Measurements from ENCODE around the gene BIRC7. TPM values are rescaled to one million over a fixed set of nuclear protein-coding genes. Genes with fewer than 3 reads are reported as not detected.

The BIRC7 gene
- total RNA-seq, 1 donor from 2014 or later: not detected

GRCh38 chr20:63198606-63199005 is 37.1 kb upstream of the BIRC7 start:
- peaks cover 5% of the 10 kb centered on the region for H3K36me3 Mint-ChIP-seq (ENCODE audit: unreplicated experiment)
- H3K4me1 Mint-ChIP-seq (ENCODE audit: low read depth, unreplicated experiment): no peaks in the 10 kb centered on the region
- H3K4me3 Mint-ChIP-seq (ENCODE audit: unreplicated experiment): no peak overlapping the region
- TF ChIP-seq CTCF (IDR thresholded peaks at IDR 0.05; ENCODE audit: partially characterized antibody, unreplicated experiment): no peak
- peaks cover 4% of the 10 kb centered on the region for H3K27me3 Mint-ChIP-seq (ENCODE audit: unreplicated experiment)
- H3K27ac Mint-ChIP-seq (ENCODE audit: unreplicated experiment): no peak overlapping the region
- no peaks in the 10 kb centered on the region for H3K9me3 Mint-ChIP-seq (ENCODE audit: unreplicated experiment)
- no peak for DNase-seq

GRCh38 chr20:63202021-63202420 is 33.7 kb upstream of the BIRC7 start:
- Mint-ChIP-seq H3K9me3 (ENCODE audit: unreplicated experiment) (peaks cover 3% of the 10 kb centered on the region), H3K27ac (ENCODE audit: unreplicated experiment) (no peak overlapping the region), H3K36me3 (ENCODE audit: unreplicated experiment) (no peaks in the 10 kb centered on the region), H3K4me3 (ENCODE audit: unreplicated experiment) (no peak overlapping the region), H3K27me3 (ENCODE audit: unreplicated experiment) (peaks cover 4% of the 10 kb centered on the region), H3K4me1 (ENCODE audit: low read depth, unreplicated experiment) (peaks cover 10% of the 10 kb centered on the region)
- no peak for TF ChIP-seq CTCF (IDR thresholded peaks at IDR 0.05; ENCODE audit: partially characterized antibody, unreplicated experiment)
- DNase-seq: no peak

- no peak for TF ChIP-seq CTCF (IDR thresholded peaks at IDR 0.05; ENCODE audit: partially characterized antibody, unreplicated experiment)
- Mint-ChIP-seq H3K27me3 (ENCODE audit: unreplicated experiment) (peaks cover 4% of the 10 kb centered on the region), H3K27ac (ENCODE audit: unreplicated experiment) (no peak overlapping the region), H3K4me1 (ENCODE audit: low read depth, unreplicated experiment) (peaks cover 10% of the 10 kb centered on the region), H3K36me3 (ENCODE audit: unreplicated experiment) (no peaks in the 10 kb centered on the region), H3K4me3 (ENCODE audit: unreplicated experiment) (no peak overlapping the region), H3K9me3 (ENCODE audit: unreplicated experiment) (peaks cover 4% of the 10 kb centered on the region)
- no peak for DNase-seq
These were observed 32.7 kb upstream of the BIRC7 start for GRCh38 chr20:63202811-63203526.

- no peak overlapping the region for H3K4me3 Mint-ChIP-seq (ENCODE audit: unreplicated experiment)
- peaks cover 10% of the 10 kb centered on the region for H3K4me1 Mint-ChIP-seq (ENCODE audit: low read depth, unreplicated experiment)
- peaks cover 4% of the 10 kb centered on the region for H3K9me3 Mint-ChIP-seq (ENCODE audit: unreplicated experiment)
- H3K27ac Mint-ChIP-seq (ENCODE audit: unreplicated experiment): no peak overlapping the region
- H3K27me3 Mint-ChIP-seq (ENCODE audit: unreplicated experiment): peaks cover 4% of the 10 kb centered on the region
- no peaks in the 10 kb centered on the region for H3K36me3 Mint-ChIP-seq (ENCODE audit: unreplicated experiment)
- DNase-seq: no peak
- TF ChIP-seq CTCF (IDR thresholded peaks at IDR 0.05; ENCODE audit: partially characterized antibody, unreplicated experiment): no peak
These were observed 31.3 kb upstream of the BIRC7 start for GRCh38 chr20:63204362-63204761.

GRCh38 chr20:63205896-63206295 is 29.8 kb upstream of the BIRC7 start:
- H3K36me3 Mint-ChIP-seq (ENCODE audit: unreplicated experiment): no peaks in the 10 kb centered on the region
- no peak overlapping the region for H3K4me3 Mint-ChIP-seq (ENCODE audit: unreplicated experiment)
- no peaks in the 10 kb centered on the region for H3K27me3 Mint-ChIP-seq (ENCODE audit: unreplicated experiment)
- H3K9me3 Mint-ChIP-seq (ENCODE audit: unreplicated experiment): peaks cover 7% of the 10 kb centered on the region
- H3K27ac Mint-ChIP-seq (ENCODE audit: unreplicated experiment): no peak overlapping the region
- no peak for TF ChIP-seq CTCF (IDR thresholded peaks at IDR 0.05; ENCODE audit: partially characterized antibody, unreplicated experiment)
- DNase-seq: no peak
- peaks cover 10% of the 10 kb centered on the region for H3K4me1 Mint-ChIP-seq (ENCODE audit: low read depth, unreplicated experiment)

All from glutamatergic neuron (in vitro differentiated cells).